K562 treated with DMSO at 1 percent for 12 hours (cell line): Measurements from ENCODE around the gene NR2F2. TPM values are rescaled to one million over a fixed set of nuclear protein-coding genes. Genes with fewer than 3 reads are reported as not detected.

Source experiments
- total RNA-seq: library from RNA; unstranded; fragments of 300-600 nt; gene quantifications from 2 replicates; pipeline ENCODE4 v1.2.3, GENCODE V29; 2022; ENCODE audit not compliant: insufficient read depth

NR2F2 gene
- 13.8 and 30.6 TPM in 2 replicates for total RNA-seq

GRCh38 chr15:96330450-96331143 is at the start of gene NR2F2:
Gene NR2F2 (plus strand): TSS chr15:96330700. CDS start chr15:96332106, 1,406 bp downstream.

